CD4-positive, alpha-beta memory T cell (primary cell): ENCODE data around the gene CHL1. TPM values are rescaled to one million over a fixed set of nuclear protein-coding genes. Genes with fewer than 3 reads are reported as not detected.

Source experiments
- CTCF ChIA-PET: fragments of 350-600 bp; sonication (Branson Sonifier 250); formaldehyde crosslinking; loops from one replicate; lab custom pipeline; 2021; ENCODE audit warnings: inconsistent platforms; ENCODE audit not compliant: partially characterized antibody; lab: Charles Lee
- POLR2A ChIA-PET: fragments of 350-600 bp; sonication (Branson Sonifier 250); formaldehyde crosslinking; loops from one replicate; lab custom pipeline; 2021; ENCODE audit not compliant: partially characterized antibody; lab: Charles Lee
- DNase-seq, 5 donors: peaks; one replicate each; pipeline versions ENCODE4 v3.0.0 to v3.0.0-alpha.2; 2020 to 2022; ENCODE audit warnings: mixed read lengths in 1 of 5
- H3K27ac ChIP-seq: one replicate; pipeline ENCODE4 v1.7.0; 2013; ENCODE audit warnings: low read depth, low read length
- H3K27me3 ChIP-seq: 2 replicates; pipeline ENCODE4 v1.7.0; 2013; ENCODE audit warnings: mild to moderate bottlenecking, low read length, moderate library complexity; ENCODE audit not compliant: insufficient read depth
- H3K36me3 ChIP-seq: 2 replicates; pipeline ENCODE4 v1.7.0; 2013; ENCODE audit warnings: mild to moderate bottlenecking, low read length, moderate library complexity; ENCODE audit not compliant: insufficient read depth
- H3K4me1 ChIP-seq: 2 replicates; pipeline ENCODE4 v1.7.0; 2013; ENCODE audit warnings: mild to moderate bottlenecking, low read length, moderate library complexity; ENCODE audit not compliant: insufficient read depth
- H3K4me3 ChIP-seq, 2 donors: one replicate each; pipeline ENCODE4 v1.7.0; 2013; ENCODE audit warnings: low read length in 2 of 2, mild to moderate bottlenecking in 1 of 2
- H3K9me3 ChIP-seq, 2 donors: one replicate each; pipeline ENCODE4 v1.7.0; 2013; ENCODE audit warnings: low read length in 2 of 2, control low read depth in 1 of 2; ENCODE audit not compliant: control insufficient read depth in 1 of 2
- H3K27ac Mint-ChIP-seq, 7 donors: one replicate each; pipeline ENCODE4 v1.8.0; 2020 to 2021; ENCODE audit warnings: mixed read lengths in 7 of 7, mild to moderate bottlenecking in 6 of 7, inconsistent platforms in 3 of 7, moderate library complexity in 3 of 7
- H3K27me3 Mint-ChIP-seq, 2 donors: one replicate each; pipeline ENCODE4 v1.8.0; 2020 to 2021; ENCODE audit warnings: mixed read lengths in 2 of 2
- H3K36me3 Mint-ChIP-seq, 2 donors: one replicate each; pipeline ENCODE4 v1.8.0; 2020 to 2021; ENCODE audit warnings: mixed read lengths in 2 of 2, inconsistent platforms in 1 of 2, mild to moderate bottlenecking in 1 of 2
- H3K4me1 Mint-ChIP-seq, 4 donors: one replicate each; pipeline ENCODE4 v1.8.0; 2020 to 2021; ENCODE audit warnings: mixed read lengths in 4 of 4, mild to moderate bottlenecking in 1 of 4
- H3K4me3 Mint-ChIP-seq, 8 donors: one replicate each; pipeline ENCODE4 v1.8.0; 2020 to 2021; ENCODE audit warnings: mixed read lengths in 8 of 8, mild to moderate bottlenecking in 7 of 8, moderate library complexity in 6 of 8, inconsistent platforms in 3 of 8
- H3K9me3 Mint-ChIP-seq, 8 donors: one replicate each; pipeline ENCODE4 v1.8.0; 2020 to 2021; ENCODE audit warnings: mixed read lengths in 8 of 8, mild to moderate bottlenecking in 5 of 8, inconsistent platforms in 3 of 8, moderate library complexity in 1 of 8
- intact Hi-C: fragments of 100-400 bp; cut with micrococcal nuclease; formaldehyde crosslinking; loops from one replicate; pipeline ENCODE4 v1.15.1; 2023
- polyA plus RNA-seq, 2 donors: library from polyadenylated mRNA; unstranded; fragments of 300-500 nt; fragmentation: Illumina TruSeq; gene quantifications; one replicate each; pipeline ENCODE4 v1.2.3, GENCODE V29; 2021
- total RNA-seq, 2 experiments: library from RNA; stranded (reverse); gene quantifications; one replicate each; pipeline ENCODE4 v1.2.3, GENCODE V29; 2021

Gene CHL1
- total and polyA plus RNA-seq, 4 experiments from 2014 or later = not detected

GRCh38 chr3:228442-229182, 32.0 kb downstream of the CHL1 start:
- Histone ChIP-seq H3K27me3 (no peaks in the 10 kb centered on the region), H3K36me3 (no peaks in the 10 kb centered on the region), H3K4me1 (no peaks in the 10 kb centered on the region), H3K9me3 (no peaks in the 10 kb centered on the region), H3K4me3 (no peak overlapping the region), H3K27ac (no peak overlapping the region)
- no peak for DNase-seq
- Mint-ChIP-seq H3K27ac (no peak overlapping the region), H3K36me3 (no peaks in the 10 kb centered on the region), H3K27me3 (peaks cover 0 to 1% of the 10 kb centered on the region in 2 donors), H3K4me3 (no peak overlapping the region), H3K9me3 (peaks cover 0 to 15% (median 4%) of the 10 kb centered on the region in 8 donors), H3K4me1 (no peaks in the 10 kb centered on the region)
- ChIA-PET CTCF (no interaction called here), POLR2A (no interaction called here)
- intact Hi-C loops = no loop called here

GRCh38 chr3:229183-229661, 32.7 kb downstream of the CHL1 start:
- H3K4me1 Mint-ChIP-seq = no peaks in the 10 kb centered on the region
- H3K36me3 ChIP-seq = no peaks in the 10 kb centered on the region
- H3K4me3 ChIP-seq = no peak overlapping the region
- peaks cover 0 to 1% of the 10 kb centered on the region in 2 donors for H3K27me3 Mint-ChIP-seq
- CTCF ChIA-PET = no interaction called here
- no peaks in the 10 kb centered on the region for H3K4me1 ChIP-seq
- H3K36me3 Mint-ChIP-seq = no peaks in the 10 kb centered on the region
- H3K27ac Mint-ChIP-seq = no peak overlapping the region
- POLR2A ChIA-PET = no interaction called here
- H3K27ac ChIP-seq = no peak overlapping the region
- H3K9me3 Mint-ChIP-seq = peaks cover 0 to 12% (median 3%) of the 10 kb centered on the region in 8 donors
- H3K9me3 ChIP-seq = no peaks in the 10 kb centered on the region
- no peak for DNase-seq
- intact Hi-C loops = no loop called here
- H3K4me3 Mint-ChIP-seq = no peak overlapping the region
- H3K27me3 ChIP-seq = no peaks in the 10 kb centered on the region

DNA sequence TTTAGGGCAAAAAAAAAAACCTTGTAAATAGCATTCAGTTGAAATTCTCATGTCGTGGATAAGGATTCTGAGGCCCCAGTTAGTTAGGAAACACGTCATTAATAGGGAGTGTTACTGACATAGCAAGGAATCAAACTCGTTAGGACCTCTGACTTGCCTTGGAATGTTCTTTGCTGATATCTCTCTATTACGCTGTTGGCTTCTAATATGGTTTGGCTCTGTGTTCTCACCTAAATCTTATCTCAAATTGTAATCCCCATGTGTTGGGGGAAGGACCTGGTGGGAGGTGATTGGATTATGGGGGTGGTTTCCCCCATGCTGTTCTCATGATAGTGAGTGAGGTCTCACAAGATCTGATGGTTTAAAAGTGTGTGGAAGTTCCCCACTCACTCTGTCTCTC, 40.3 kb downstream of the CHL1 start:
- CTCF ChIA-PET = no interaction called here
- Histone ChIP-seq H3K36me3 (no peaks in the 10 kb centered on the region), H3K4me3 (no peak overlapping the region), H3K27ac (no peak overlapping the region), H3K9me3 (no peaks in the 10 kb centered on the region), H3K27me3 (no peaks in the 10 kb centered on the region), H3K4me1 (no peaks in the 10 kb centered on the region)
- Mint-ChIP-seq H3K36me3 (no peaks in the 10 kb centered on the region), H3K4me3 (no peak overlapping the region), H3K9me3 (peaks cover 0 to 2% (median under 1%) of the 10 kb centered on the region in 8 donors), H3K4me1 (no peaks in the 10 kb centered on the region), H3K27ac (no peak overlapping the region), H3K27me3 (no peaks in the 10 kb centered on the region)
- intact Hi-C loops = no loop called here
- no peak for DNase-seq
- POLR2A ChIA-PET = no interaction called here

DNA sequence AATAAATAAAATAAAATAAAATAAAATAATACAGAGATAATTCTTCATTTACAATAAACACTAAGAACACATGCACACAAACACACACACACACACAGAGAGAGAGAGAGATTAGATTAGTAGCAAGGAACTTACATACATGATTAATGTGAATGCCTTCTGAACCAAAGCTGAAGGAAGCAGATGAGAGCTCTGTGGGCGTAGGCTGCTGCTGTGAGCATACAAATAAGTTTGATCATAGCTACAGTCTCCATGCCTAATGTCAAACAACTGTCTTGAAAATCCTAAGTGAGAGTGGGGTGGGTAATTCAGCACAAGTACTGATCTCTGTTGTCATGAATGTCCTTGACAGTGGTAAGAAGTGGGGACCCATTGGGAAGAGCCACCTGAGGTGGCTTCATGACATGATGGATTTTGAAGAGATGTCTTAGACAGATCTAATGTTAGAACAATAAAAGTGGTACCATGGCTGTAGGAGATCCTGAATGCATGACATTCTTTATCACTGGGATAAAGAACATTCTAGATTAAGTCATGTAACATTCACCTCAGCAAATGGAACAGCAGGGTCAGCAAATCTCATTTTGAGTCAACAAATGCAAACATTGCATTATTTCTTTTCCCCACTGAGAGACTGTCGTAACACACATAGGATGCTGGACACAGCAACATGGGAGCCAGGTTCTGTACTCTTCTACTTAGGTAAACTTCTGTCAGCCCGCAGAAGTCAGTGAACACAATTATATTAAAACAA, 46.2 kb downstream of the CHL1 start:
- no peaks in the 10 kb centered on the region for H3K36me3 ChIP-seq
- ChIA-PET CTCF (no interaction called here), POLR2A (no interaction called here)
- no peaks in the 10 kb centered on the region for H3K9me3 ChIP-seq
- no peak overlapping the region for H3K27ac ChIP-seq
- H3K4me3 ChIP-seq = no peak overlapping the region
- no peak overlapping the region for H3K27ac Mint-ChIP-seq
- H3K9me3 Mint-ChIP-seq = peaks cover 0 to 3% (median 0%) of the 10 kb centered on the region in 8 donors
- intact Hi-C loops = no loop called here
- no peaks in the 10 kb centered on the region for H3K27me3 ChIP-seq
- H3K4me1 Mint-ChIP-seq = no peaks in the 10 kb centered on the region
- H3K4me1 ChIP-seq = no peaks in the 10 kb centered on the region
- DNase-seq = no peak
- no peak overlapping the region for H3K4me3 Mint-ChIP-seq
- no peaks in the 10 kb centered on the region for H3K27me3 Mint-ChIP-seq
- H3K36me3 Mint-ChIP-seq = no peaks in the 10 kb centered on the region

DNA sequence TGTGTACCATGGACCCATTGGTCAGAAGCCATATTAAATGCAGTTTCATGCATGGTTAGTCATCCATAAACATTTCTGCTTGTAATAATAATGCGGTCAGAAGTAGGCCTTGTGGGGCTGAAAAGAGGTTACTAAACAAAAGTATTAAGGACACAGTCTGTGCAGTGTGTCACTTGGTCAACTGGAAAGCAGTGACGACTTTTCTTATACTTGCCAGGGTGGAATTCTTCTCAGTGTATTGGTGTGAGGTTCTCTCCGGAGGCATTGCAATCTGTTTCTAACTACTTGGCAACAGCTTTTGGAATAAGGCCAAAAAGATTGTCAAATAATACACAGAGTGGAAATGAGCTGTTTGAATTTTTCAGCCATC, 46.8 kb downstream of the CHL1 start:
- no peaks in the 10 kb centered on the region for H3K36me3 Mint-ChIP-seq
- Histone ChIP-seq H3K27me3 (no peaks in the 10 kb centered on the region), H3K9me3 (no peaks in the 10 kb centered on the region), H3K4me1 (no peaks in the 10 kb centered on the region), H3K27ac (no peak overlapping the region), H3K4me3 (no peak overlapping the region), H3K36me3 (no peaks in the 10 kb centered on the region)
- intact Hi-C loops = no loop called here
- ChIA-PET POLR2A (no interaction called here), CTCF (no interaction called here)
- H3K27ac Mint-ChIP-seq = no peak overlapping the region
- H3K4me3 Mint-ChIP-seq = no peak overlapping the region
- H3K27me3 Mint-ChIP-seq = no peaks in the 10 kb centered on the region
- no peak for DNase-seq
- H3K4me1 Mint-ChIP-seq = no peaks in the 10 kb centered on the region
- peaks cover 0 to 3% (median 0%) of the 10 kb centered on the region in 8 donors for H3K9me3 Mint-ChIP-seq

- Mint-ChIP-seq H3K9me3 (peaks cover 0 to 3% (median 0%) of the 10 kb centered on the region in 8 donors), H3K27me3 (no peaks in the 10 kb centered on the region), H3K36me3 (no peaks in the 10 kb centered on the region), H3K27ac (no peak overlapping the region), H3K4me3 (no peak overlapping the region), H3K4me1 (peaks cover 0 to 4% (median 2%) of the 10 kb centered on the region in 4 donors)
- intact Hi-C loops = no loop called here
- Histone ChIP-seq H3K4me3 (no peak overlapping the region), H3K27ac (no peak overlapping the region), H3K36me3 (no peaks in the 10 kb centered on the region), H3K9me3 (no peaks in the 10 kb centered on the region), H3K4me1 (no peaks in the 10 kb centered on the region), H3K27me3 (no peaks in the 10 kb centered on the region)
- POLR2A ChIA-PET = no interaction called here
- CTCF ChIA-PET = no interaction called here
- no peak for DNase-seq
Observed at GRCh38 chr3:244041-244440, 47.5 kb downstream of the CHL1 start.

GRCh38 chr3:247916-248315, 51.4 kb downstream of the CHL1 start:
- Mint-ChIP-seq H3K4me3 (no peak overlapping the region), H3K27me3 (no peaks in the 10 kb centered on the region), H3K9me3 (no peaks in the 10 kb centered on the region)

More at GRCh38 chr3:247916-248315, 51.4 kb downstream of the CHL1 start:
- no peaks in the 10 kb centered on the region for H3K4me1 ChIP-seq
- no peak for DNase-seq
- no peaks in the 10 kb centered on the region for H3K36me3 Mint-ChIP-seq
- H3K9me3 ChIP-seq = no peaks in the 10 kb centered on the region
- no peak overlapping the region for H3K4me3 ChIP-seq
- no peak overlapping the region for H3K27ac Mint-ChIP-seq
- H3K36me3 ChIP-seq = no peaks in the 10 kb centered on the region
- H3K4me1 Mint-ChIP-seq = peaks cover 0 to 9% (median 2%) of the 10 kb centered on the region in 4 donors
- CTCF ChIA-PET = no interaction called here
- H3K27me3 ChIP-seq = no peaks in the 10 kb centered on the region
- no peak overlapping the region for H3K27ac ChIP-seq
- POLR2A ChIA-PET = no interaction called here
- intact Hi-C loops = no loop called here
